Endometrial microvascular endothelial cells (primary cell): ENCODE measurements around the gene IL1F10. TPM values are rescaled to one million over a fixed set of nuclear protein-coding genes. Genes with fewer than 3 reads are reported as not detected.

Experiments used
- in situ Hi-C: cut with HindIII; loops from 2 replicates; pipeline ENCODE4 v1.10.0; 2017; ENCODE audit warnings: low sequenced_read_pairs, low pct_unique_long_range_greater_than_20kb; ENCODE audit errors: inconsistent ontology term
- total RNA-seq: library from RNA; depleted of rRNA; stranded (reverse); fragments of >200 nt; gene quantifications from one replicate; pipeline ENCODE4 v1.2.3, GENCODE V29; 2015; ENCODE audit errors: inconsistent ontology term

IL1F10 gene
- total RNA-seq, 1 donor from 2014 or later = not detected

DNA sequence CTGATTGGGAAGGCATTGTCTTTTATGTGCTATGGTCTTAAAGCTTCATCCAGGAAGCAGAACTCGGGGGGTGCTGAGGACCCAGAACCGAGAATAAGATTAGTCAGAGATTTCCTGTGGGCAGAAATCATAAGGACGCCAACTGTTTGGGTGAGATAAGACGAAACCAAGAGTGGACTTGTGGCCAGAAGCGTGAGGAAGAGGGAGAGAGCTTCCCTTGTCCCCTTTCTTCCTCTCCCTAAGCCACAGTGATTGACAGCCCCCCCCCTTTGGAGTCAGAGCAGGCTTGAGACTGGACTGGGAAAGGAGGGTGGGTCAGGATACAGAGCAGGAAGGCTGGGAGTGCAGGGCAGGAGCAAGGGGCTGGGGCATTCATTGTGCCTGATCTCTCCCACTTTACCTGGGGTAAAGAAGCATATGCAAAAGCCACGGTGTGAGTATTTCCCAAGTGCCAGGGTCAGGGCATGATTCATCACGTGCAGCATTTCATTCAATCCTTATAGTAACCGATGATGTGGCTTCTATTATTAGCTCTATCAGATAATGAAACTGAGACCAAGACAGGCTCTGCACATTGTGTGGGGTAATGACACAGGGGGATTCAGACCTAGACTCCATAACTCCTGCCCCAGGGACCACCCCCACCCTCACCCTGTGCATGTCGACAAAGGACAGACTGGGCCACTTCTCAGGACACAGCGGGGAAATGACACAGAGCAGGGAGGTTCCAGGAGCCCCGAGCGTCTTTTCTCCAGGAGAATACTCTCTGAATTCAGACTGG lies 56.6 kb downstream of the IL1F10 start:
- in situ Hi-C loops = no loop called here

Other genes starting within 250 kb of the IL1F10 start
- 3.4 TPM for gene IL1B, start 231.2 kb upstream of the IL1F10 start, total RNA-seq
- gene IL37, start 156.8 kb upstream of the IL1F10 start, total RNA-seq = not detected
- not detected for gene IL36G, start 90.0 kb upstream of the IL1F10 start, total RNA-seq
- gene IL36A, start 62.5 kb upstream of the IL1F10 start, total RNA-seq = not detected
- gene IL36B, start 15.1 kb upstream of the IL1F10 start, total RNA-seq = not detected
- not detected for gene IL36RN, start 8.8 kb upstream of the IL1F10 start, total RNA-seq
- 0.28 TPM for gene IL1RN, start 59.6 kb downstream of the IL1F10 start, total RNA-seq
- 0.56 TPM for gene PSD4, start 106.0 kb downstream of the IL1F10 start, total RNA-seq
- gene PAX8, start 211.0 kb downstream of the IL1F10 start, total RNA-seq = 0.28 TPM